ENCODE data around the gene LAGE3. TPM values are rescaled to one million over a fixed set of nuclear protein-coding genes. Genes with fewer than 3 reads are reported as not detected.
A peak's percentile ranks its signal among the peaks of the same experiment; 100 is the strongest.

The LAGE3 gene
- total and polyA plus RNA-seq, 7 donors, result 10.7 to 64.8 (median 24.1) TPM

GRCh38 chrX:154440623-154441357, 38.3 kb downstream of the LAGE3 start:
- 83 to 86% (median 84%) methylated on average over 15 to 17 of the region's 17 CpGs for WGBS, 3 donors
- ATAC-seq, result no peak

GRCh38 chrX:154439841-154440240, 39.2 kb downstream of the LAGE3 start:
- no peak overlapping the region for H3K27ac ChIP-seq
- H3K9me3 ChIP-seq, result no peaks in the 10 kb centered on the region
- DNase-seq, result no peak
- no peak overlapping the region for H3K4me3 ChIP-seq
- peaks cover 2 to 25% of the 10 kb centered on the region in 2 donors for H3K36me3 ChIP-seq (ENCODE audit: insufficient read depth in 1 of 2, low read depth in 1 of 2)
- 92 to 94% (median 92%) methylated on average over 12 to 18 of the region's 18 CpGs for WGBS, 3 donors
- no peaks in the 10 kb centered on the region for H3K27me3 ChIP-seq (ENCODE audit: insufficient read depth in 3 of 3, low read length in 2 of 3)
- peaks cover 2% of the 10 kb centered on the region for H3K4me1 ChIP-seq
- intact Hi-C loops (cut with DNase I), result no loop called here
- ATAC-seq, result no peak
- TF ChIP-seq, protein P1, sequence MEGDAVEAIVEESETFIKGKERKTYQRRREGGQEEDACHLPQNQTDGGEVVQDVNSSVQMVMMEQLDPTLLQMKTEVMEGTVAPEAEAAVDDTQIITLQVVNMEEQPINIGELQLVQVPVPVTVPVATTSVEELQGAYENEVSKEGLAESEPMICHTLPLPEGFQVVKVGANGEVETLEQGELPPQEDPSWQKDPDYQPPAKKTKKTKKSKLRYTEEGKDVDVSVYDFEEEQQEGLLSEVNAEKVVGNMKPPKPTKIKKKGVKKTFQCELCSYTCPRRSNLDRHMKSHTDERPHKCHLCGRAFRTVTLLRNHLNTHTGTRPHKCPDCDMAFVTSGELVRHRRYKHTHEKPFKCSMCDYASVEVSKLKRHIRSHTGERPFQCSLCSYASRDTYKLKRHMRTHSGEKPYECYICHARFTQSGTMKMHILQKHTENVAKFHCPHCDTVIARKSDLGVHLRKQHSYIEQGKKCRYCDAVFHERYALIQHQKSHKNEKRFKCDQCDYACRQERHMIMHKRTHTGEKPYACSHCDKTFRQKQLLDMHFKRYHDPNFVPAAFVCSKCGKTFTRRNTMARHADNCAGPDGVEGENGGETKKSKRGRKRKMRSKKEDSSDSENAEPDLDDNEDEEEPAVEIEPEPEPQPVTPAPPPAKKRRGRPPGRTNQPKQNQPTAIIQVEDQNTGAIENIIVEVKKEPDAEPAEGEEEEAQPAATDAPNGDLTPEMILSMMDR (IDR thresholded peaks at IDR 0.05), result no peak

More at GRCh38 chrX:154440623-154441357, 38.3 kb downstream of the LAGE3 start:
- DNase-seq, result no peak
- Histone ChIP-seq H3K4me1 (peaks cover 10% of the 10 kb centered on the region), H3K27ac (no peak overlapping the region), H3K4me3 (no peak overlapping the region), H3K36me3 (ENCODE audit: insufficient read depth in 1 of 2, low read depth in 1 of 2) (peaks cover 2 to 25% of the 10 kb centered on the region in 2 donors), H3K27me3 (ENCODE audit: insufficient read depth in 3 of 3, low read length in 2 of 3) (no peaks in the 10 kb centered on the region), H3K9me3 (no peaks in the 10 kb centered on the region)
- intact Hi-C loops (cut with DNase I), result no loop called here
- TF ChIP-seq, protein P1 (IDR thresholded peaks at IDR 0.05), result no peak

DNA sequence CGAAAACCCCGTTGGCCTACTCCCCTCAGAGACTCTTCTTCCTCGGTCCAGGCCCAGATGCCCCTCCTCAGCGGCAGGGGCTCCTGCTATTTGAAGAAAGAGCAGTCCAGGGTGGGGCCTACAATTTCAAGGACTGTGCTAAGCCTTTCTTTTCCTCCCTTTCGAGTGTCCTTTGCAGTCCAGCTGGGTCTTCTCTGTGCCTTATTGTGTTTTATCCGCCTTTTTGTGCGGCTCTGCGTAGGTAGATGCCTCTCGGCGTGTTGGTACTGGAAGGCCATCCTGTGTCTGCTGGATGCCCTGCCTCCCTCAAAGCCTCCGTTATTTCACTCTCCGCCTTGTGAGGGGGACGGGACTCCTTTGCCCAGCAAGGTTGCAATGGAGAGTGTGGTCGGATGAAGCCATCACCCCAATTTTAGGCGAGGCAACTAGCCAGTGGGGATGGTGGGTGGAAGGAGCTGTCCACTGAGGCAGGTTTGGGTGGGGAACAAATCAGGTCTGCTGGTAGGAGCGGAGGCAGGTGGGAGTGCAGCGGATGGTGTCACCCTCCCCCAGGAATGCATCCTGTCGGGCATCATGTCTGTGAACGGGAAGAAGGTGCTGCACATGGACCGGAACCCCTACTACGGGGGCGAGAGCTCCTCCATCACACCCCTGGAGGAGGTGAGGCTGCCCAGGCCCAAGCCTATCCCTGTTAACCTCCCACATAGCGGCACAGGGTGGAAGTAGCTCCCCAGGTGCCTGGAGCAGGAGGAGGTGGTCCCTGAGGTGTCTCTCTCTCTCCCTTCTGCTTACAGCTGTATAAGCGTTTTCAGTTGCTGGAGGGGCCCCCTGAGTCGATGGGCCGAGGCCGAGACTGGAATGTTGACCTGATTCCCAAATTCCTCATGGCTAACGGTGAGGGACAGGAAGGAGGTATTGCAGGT, 40.8 kb downstream of the LAGE3 start:
- WGBS, 3 donors, result 32 to 55% (median 33%) methylated on average over 20 to 28 of the region's 28 CpGs
- peak overlapping the region; percentile 79 for H3K4me3 ChIP-seq
- no peak for DNase-seq
- peaks cover 2 to 32% of the 10 kb centered on the region in 2 donors for H3K36me3 ChIP-seq (ENCODE audit: insufficient read depth in 1 of 2, low read depth in 1 of 2)
- no peaks in the 10 kb centered on the region for H3K27me3 ChIP-seq (ENCODE audit: insufficient read depth in 3 of 3, low read length in 2 of 3)
- H3K9me3 ChIP-seq, result no peaks in the 10 kb centered on the region
- intact Hi-C loops (cut with DNase I), result no loop called here
- H3K27ac ChIP-seq, result no peak overlapping the region
- H3K4me1 ChIP-seq, result no peaks in the 10 kb centered on the region
- no peak for ATAC-seq
- TF ChIP-seq, protein P1 (IDR thresholded peaks at IDR 0.05), result no peak

GRCh38 chrX:154436983-154437752, 41.9 kb downstream of the LAGE3 start, which contains the start of gene GDI1:
Gene GDI1 (plus strand): TSS chrX:154437154. CDS start chrX:154437255, 101 bp downstream.
- peak within 1 kb of the TSS; percentile 79 for H3K4me3 ChIP-seq
- DNase-seq (peak; percentile 67 to 84), ATAC-seq (peak; percentile 53 to 85 (median 71))
- 0 to 29% (median 1%) methylated on average over 4 to 67 of the region's 93 CpGs for WGBS, 3 donors
- H3K4me1 ChIP-seq, result no peaks in the 10 kb centered on the region
- H3K9me3 ChIP-seq, result no peaks in the 10 kb centered on the region
- peaks cover 2 to 33% of the 10 kb centered on the region in 2 donors for H3K36me3 ChIP-seq (ENCODE audit: insufficient read depth in 1 of 2, low read depth in 1 of 2)
- H3K27ac ChIP-seq, result peak within 1 kb of the TSS; percentile 84
- intact Hi-C loops (cut with DNase I), result no loop called here
- H3K27me3 ChIP-seq (ENCODE audit: insufficient read depth in 3 of 3, low read length in 2 of 3), result no peaks in the 10 kb centered on the region
- TF ChIP-seq, protein P1 (IDR thresholded peaks at IDR 0.05), result no peak

All from psoas muscle (tissue), 8 donors.